ENCODE results near the gene POLE. TPM values are rescaled to one million over a fixed set of nuclear protein-coding genes. Genes with fewer than 3 reads are reported as not detected.

The POLE gene
- total and polyA plus RNA-seq, 4 donors = 33.4 to 69.9 (median 39.8) TPM

GRCh38 chr12:132610866-132611602 lies 76.1 kb downstream of the POLE start:
- H3K27me3 ChIP-seq (ENCODE audit: control insufficient read depth, insufficient read depth, low read length) = peaks cover 28% of the 10 kb centered on the region
- H3K9me3 ChIP-seq (ENCODE audit: control insufficient read depth, insufficient read depth, low read length) = no peaks in the 10 kb centered on the region
- H3K27ac ChIP-seq (ENCODE audit: low read depth, low read length) = no peak overlapping the region
- whole genome bisulfite sequencing (ENCODE audit: insufficient coverage) = 56% methylated on average over 32 of the region's 33 CpGs
- H3K36me3 ChIP-seq (ENCODE audit: control insufficient read depth, insufficient read depth, low read length) = no peaks in the 10 kb centered on the region
- H3K4me1 ChIP-seq (ENCODE audit: control insufficient read depth, insufficient read depth, low read length) = peaks cover 15% of the 10 kb centered on the region
- no peak for DNase-seq (ENCODE audit: low read depth in 4 of 6, low spot score in 6 of 6)
- no peak overlapping the region for H3K4me3 ChIP-seq (ENCODE audit: low read depth, low read length)

GRCh38 chr12:132610051-132610759 lies 76.9 kb downstream of the POLE start, which contains the start of gene LRCOL1:
LRCOL1 (minus strand) TSS chr12:132610582; CDS start chr12:132606251, 4,331 bp downstream.
- Histone ChIP-seq H3K4me1 (ENCODE audit: control insufficient read depth, insufficient read depth, low read length) (peaks cover 15% of the 10 kb centered on the region), H3K9me3 (ENCODE audit: control insufficient read depth, insufficient read depth, low read length) (no peaks in the 10 kb centered on the region), H3K27ac (ENCODE audit: low read depth, low read length) (no peak within 1 kb of the TSS), H3K36me3 (ENCODE audit: control insufficient read depth, insufficient read depth, low read length) (no peaks in the 10 kb centered on the region), H3K4me3 (ENCODE audit: low read depth, low read length) (peak within 1 kb of the TSS; percentile 9), H3K27me3 (ENCODE audit: control insufficient read depth, insufficient read depth, low read length) (peaks cover 20% of the 10 kb centered on the region)
- DNase-seq (ENCODE audit: low read depth in 4 of 6, low spot score in 6 of 6) = peak in 3 of 6 donors; percentile 29 to 76 (median 72)
- WGBS (ENCODE audit: insufficient coverage) = 18% methylated on average over 35 of the region's 35 CpGs

GRCh38 chr12:132608231-132609171 lies 78.6 kb downstream of the POLE start:
- peaks cover 27% of the 10 kb centered on the region for H3K4me1 ChIP-seq (ENCODE audit: control insufficient read depth, insufficient read depth, low read length)
- no peak overlapping the region for H3K4me3 ChIP-seq (ENCODE audit: low read depth, low read length)
- whole genome bisulfite sequencing (ENCODE audit: insufficient coverage) = 52% methylated on average over 23 of the region's 25 CpGs
- H3K36me3 ChIP-seq (ENCODE audit: control insufficient read depth, insufficient read depth, low read length) = no peaks in the 10 kb centered on the region
- H3K27ac ChIP-seq (ENCODE audit: low read depth, low read length) = no peak overlapping the region
- no peak for DNase-seq (ENCODE audit: low read depth in 4 of 6, low spot score in 6 of 6)
- peaks cover 34% of the 10 kb centered on the region for H3K27me3 ChIP-seq (ENCODE audit: control insufficient read depth, insufficient read depth, low read length)
- no peaks in the 10 kb centered on the region for H3K9me3 ChIP-seq (ENCODE audit: control insufficient read depth, insufficient read depth, low read length)

GRCh38 chr12:132606927-132607326 lies 80.2 kb downstream of the POLE start:
- WGBS (ENCODE audit: insufficient coverage) = 86% methylated on average over 19 of the region's 19 CpGs
- H3K27ac ChIP-seq (ENCODE audit: low read depth, low read length) = no peak overlapping the region
- H3K9me3 ChIP-seq (ENCODE audit: control insufficient read depth, insufficient read depth, low read length) = no peaks in the 10 kb centered on the region
- no peak for DNase-seq (ENCODE audit: low read depth in 4 of 6, low spot score in 6 of 6)
- peaks cover 45% of the 10 kb centered on the region for H3K27me3 ChIP-seq (ENCODE audit: control insufficient read depth, insufficient read depth, low read length)
- H3K4me3 ChIP-seq (ENCODE audit: low read depth, low read length) = no peak overlapping the region
- H3K4me1 ChIP-seq (ENCODE audit: control insufficient read depth, insufficient read depth, low read length) = peaks cover 39% of the 10 kb centered on the region
- H3K36me3 ChIP-seq (ENCODE audit: control insufficient read depth, insufficient read depth, low read length) = no peaks in the 10 kb centered on the region

- Histone ChIP-seq H3K27ac (ENCODE audit: low read depth, low read length) (no peak overlapping the region), H3K9me3 (ENCODE audit: control insufficient read depth, insufficient read depth, low read length) (no peaks in the 10 kb centered on the region), H3K27me3 (ENCODE audit: control insufficient read depth, insufficient read depth, low read length) (peaks cover 45% of the 10 kb centered on the region), H3K36me3 (ENCODE audit: control insufficient read depth, insufficient read depth, low read length) (no peaks in the 10 kb centered on the region), H3K4me1 (ENCODE audit: control insufficient read depth, insufficient read depth, low read length) (peaks cover 39% of the 10 kb centered on the region), H3K4me3 (ENCODE audit: low read depth, low read length) (no peak overlapping the region)
- peak in 1 of 6 donors; percentile 47 for DNase-seq (ENCODE audit: low read depth in 4 of 6, low spot score in 6 of 6)
- WGBS (ENCODE audit: insufficient coverage) = 67% methylated on average over 14 of the region's 16 CpGs
These were observed 80.7 kb downstream of the POLE start for GRCh38 chr12:132606466-132606865.

- no peak overlapping the region for H3K4me3 ChIP-seq (ENCODE audit: low read depth, low read length)
- H3K27ac ChIP-seq (ENCODE audit: low read depth, low read length) = no peak overlapping the region
- peaks cover 42% of the 10 kb centered on the region for H3K4me1 ChIP-seq (ENCODE audit: control insufficient read depth, insufficient read depth, low read length)
- no peaks in the 10 kb centered on the region for H3K9me3 ChIP-seq (ENCODE audit: control insufficient read depth, insufficient read depth, low read length)
- H3K27me3 ChIP-seq (ENCODE audit: control insufficient read depth, insufficient read depth, low read length) = peaks cover 49% of the 10 kb centered on the region
- DNase-seq (ENCODE audit: low read depth in 4 of 6, low spot score in 6 of 6) = no peak
- WGBS (ENCODE audit: insufficient coverage) = 83% methylated on average over 18 of the region's 18 CpGs
- no peaks in the 10 kb centered on the region for H3K36me3 ChIP-seq (ENCODE audit: control insufficient read depth, insufficient read depth, low read length)
These were observed 81.2 kb downstream of the POLE start for GRCh38 chr12:132605892-132606291.

- peaks cover 41% of the 10 kb centered on the region for H3K4me1 ChIP-seq (ENCODE audit: control insufficient read depth, insufficient read depth, low read length)
- H3K9me3 ChIP-seq (ENCODE audit: control insufficient read depth, insufficient read depth, low read length) = no peaks in the 10 kb centered on the region
- H3K4me3 ChIP-seq (ENCODE audit: low read depth, low read length) = no peak overlapping the region
- H3K27me3 ChIP-seq (ENCODE audit: control insufficient read depth, insufficient read depth, low read length) = peaks cover 40% of the 10 kb centered on the region
- WGBS (ENCODE audit: insufficient coverage) = 88% methylated on average over 7 of the region's 16 CpGs
- no peaks in the 10 kb centered on the region for H3K36me3 ChIP-seq (ENCODE audit: control insufficient read depth, insufficient read depth, low read length)
- H3K27ac ChIP-seq (ENCODE audit: low read depth, low read length) = no peak overlapping the region
- DNase-seq (ENCODE audit: low read depth in 4 of 6, low spot score in 6 of 6) = no peak
These were observed 82.3 kb downstream of the POLE start for GRCh38 chr12:132604668-132605441.

GRCh38 chr12:132604151-132604618 lies 83.0 kb downstream of the POLE start:
- Histone ChIP-seq H3K9me3 (ENCODE audit: control insufficient read depth, insufficient read depth, low read length) (no peaks in the 10 kb centered on the region), H3K4me3 (ENCODE audit: low read depth, low read length) (peak overlapping the region; percentile 3), H3K4me1 (ENCODE audit: control insufficient read depth, insufficient read depth, low read length) (peaks cover 40% of the 10 kb centered on the region), H3K27ac (ENCODE audit: low read depth, low read length) (no peak overlapping the region), H3K36me3 (ENCODE audit: control insufficient read depth, insufficient read depth, low read length) (no peaks in the 10 kb centered on the region), H3K27me3 (ENCODE audit: control insufficient read depth, insufficient read depth, low read length) (peaks cover 40% of the 10 kb centered on the region)
- WGBS (ENCODE audit: insufficient coverage) = 44% methylated on average over 26 of the region's 26 CpGs
- DNase-seq (ENCODE audit: low read depth in 4 of 6, low spot score in 6 of 6) = no peak
